ENCODE results near the gene THPO.

The THPO gene

GRCh38 chr3:184322731-184323487 lies 55.1 kb downstream of the THPO start:
- H3K27ac ChIP-seq (ENCODE audit: low read depth, low read length), result no peak overlapping the region
- peaks cover 21 to 22% of the 10 kb centered on the region in 2 donors for H3K4me1 ChIP-seq (ENCODE audit: control insufficient read depth in 1 of 2, insufficient read depth in 2 of 2, low read length in 2 of 2)
- no peaks in the 10 kb centered on the region for H3K9me3 ChIP-seq (ENCODE audit: control insufficient read depth in 1 of 2, low read length in 2 of 2)
- no peak overlapping the region for H3K4me3 ChIP-seq (ENCODE audit: low read depth in 1 of 2, low read length in 2 of 2)
- no peaks in the 10 kb centered on the region for H3K27me3 ChIP-seq (ENCODE audit: control insufficient read depth in 1 of 2, insufficient read depth in 2 of 2, low read length in 2 of 2)
- no peak overlapping the region for H3K9ac ChIP-seq (ENCODE audit: low read depth in 1 of 2, low read length in 2 of 2)
- peaks cover 75 to 91% of the 10 kb centered on the region in 2 donors for H3K36me3 ChIP-seq (ENCODE audit: control insufficient read depth in 1 of 2, insufficient read depth in 2 of 2, low read length in 2 of 2)

Measured in duodenal mucosa (tissue), 2 donors.